ENCODE results near the gene PBX2.
A peak's percentile ranks its signal among the peaks of the same experiment; 100 is the strongest.

Gene PBX2

GRCh38 chr6:32175322-32175710, 14.7 kb downstream of the PBX2 start:
- Histone ChIP-seq H3K27ac (replicated peaks) (peak overlapping the region; percentile 71), H3K4me3 (replicated peaks; ENCODE audit: insufficient read depth, low read length) (peak overlapping the region; percentile 92), H3K27me3 (ENCODE audit: insufficient read depth, poor library complexity, severe bottlenecking) (no peaks in the 10 kb centered on the region)
- no peak for DNase-seq (ENCODE audit: low read depth in 1 of 2, low spot score in 1 of 2)
- TF ChIP-seq REST (IDR thresholded peaks at IDR 0.05; ENCODE audit: insufficient replicate concordance, low read depth) (no peak), GABPA (IDR thresholded peaks at IDR 0.05; ENCODE audit: low read depth) (no peak), CTCF (IDR thresholded peaks at IDR 0.05; ENCODE audit: insufficient read depth, low read length) (no peak), SPI1 (IDR thresholded peaks at IDR 0.05; ENCODE audit: borderline replicate concordance, low read depth) (no peak), POLR2AphosphoS5 (IDR thresholded peaks at IDR 0.05; ENCODE audit: low read depth) (no peak)

GRCh38 chr6:32174416-32174815, 15.6 kb downstream of the PBX2 start:
- TF ChIP-seq POLR2AphosphoS5 (IDR thresholded peaks at IDR 0.05; ENCODE audit: low read depth) (no peak), GABPA (IDR thresholded peaks at IDR 0.05; ENCODE audit: low read depth) (no peak), CTCF (IDR thresholded peaks at IDR 0.05; ENCODE audit: insufficient read depth, low read length) (no peak), REST (IDR thresholded peaks at IDR 0.05; ENCODE audit: insufficient replicate concordance, low read depth) (no peak), SPI1 (IDR thresholded peaks at IDR 0.05; ENCODE audit: borderline replicate concordance, low read depth) (no peak)
- DNase-seq (ENCODE audit: low read depth in 1 of 2, low spot score in 1 of 2) = no peak
- Histone ChIP-seq H3K4me3 (replicated peaks; ENCODE audit: insufficient read depth, low read length) (no peak overlapping the region), H3K27ac (replicated peaks) (no peak overlapping the region), H3K27me3 (ENCODE audit: insufficient read depth, poor library complexity, severe bottlenecking) (no peaks in the 10 kb centered on the region)

- no peak for TF ChIP-seq CTCF (IDR thresholded peaks at IDR 0.05; ENCODE audit: insufficient read depth, low read length)
- no peak for TF ChIP-seq POLR2AphosphoS5 (IDR thresholded peaks at IDR 0.05; ENCODE audit: low read depth)
- no peak for TF ChIP-seq REST (IDR thresholded peaks at IDR 0.05; ENCODE audit: insufficient replicate concordance, low read depth)
- TF ChIP-seq GABPA (IDR thresholded peaks at IDR 0.05; ENCODE audit: low read depth) = no peak
- TF ChIP-seq SPI1 (IDR thresholded peaks at IDR 0.05; ENCODE audit: borderline replicate concordance, low read depth) = no peak
- DNase-seq (ENCODE audit: low read depth in 1 of 2, low spot score in 1 of 2) = no peak
- no peaks in the 10 kb centered on the region for H3K27me3 ChIP-seq (ENCODE audit: insufficient read depth, poor library complexity, severe bottlenecking)
- no peak overlapping the region for H3K27ac ChIP-seq (replicated peaks)
- H3K4me3 ChIP-seq (replicated peaks; ENCODE audit: insufficient read depth, low read length) = no peak overlapping the region
Observed at GRCh38 chr6:32173051-32173727, 16.8 kb downstream of the PBX2 start.
